Activated CD8-positive, alpha-beta memory T cell treated with anti-CD3 and anti-CD28 coated beads for 24 hours (primary cell): ENCODE results near the gene YOD1.
"Not testable (repeated sequence)": the region's sequence is repeated elsewhere in the genome, so short reads cannot be mapped to it uniquely, and the experiment has no call there.

Experiments used
- DNase-seq: peaks from one replicate; pipeline ENCODE4 v3.0.0-alpha.2; 2020

YOD1 gene

GRCh38 chr1:207048041-207048440 lies 3.0 kb downstream of the YOD1 start:
- DNase-seq: no peak

- no peak for DNase-seq
Measured at GRCh38 chr1:207047505-207047904, 3.5 kb downstream of the YOD1 start.

- DNase-seq: no peak
Measured at GRCh38 chr1:207045453-207045852, 5.6 kb downstream of the YOD1 start.

- not testable (repeated sequence) for DNase-seq
Measured at GRCh38 chr1:207041397-207041796, 9.6 kb downstream of the YOD1 start.

GRCh38 chr1:207040181-207040533 lies 10.9 kb downstream of the YOD1 start:
- DNase-seq: no peak

- no peak for DNase-seq
Measured at GRCh38 chr1:207039380-207040180, 11.4 kb downstream of the YOD1 start.

GRCh38 chr1:207036865-207037264 lies 14.1 kb downstream of the YOD1 start:
- DNase-seq: no peak

- DNase-seq: no peak
Measured at GRCh38 chr1:207035877-207036551, 15.0 kb downstream of the YOD1 start.

- DNase-seq: no peak
Measured at GRCh38 chr1:207034998-207035397, 16.0 kb downstream of the YOD1 start.

- no peak for DNase-seq
Measured at GRCh38 chr1:207034208-207034607, 16.8 kb downstream of the YOD1 start.

GRCh38 chr1:207033302-207033701 lies 17.7 kb downstream of the YOD1 start:
- DNase-seq: no peak

- DNase-seq: no peak
Measured at GRCh38 chr1:207032528-207033017, 18.4 kb downstream of the YOD1 start, which contains the start of gene C1orf116. Gene C1orf116 (minus strand): TSS chr1:207032756. CDS start chr1:207027598, 5,158 bp downstream.

GRCh38 chr1:207031632-207032264 lies 19.3 kb downstream of the YOD1 start:
- no peak for DNase-seq

- DNase-seq: no peak
Measured at GRCh38 chr1:207031016-207031415, 20.0 kb downstream of the YOD1 start.

- DNase-seq: no peak
Measured at GRCh38 chr1:207030522-207031009, 20.4 kb downstream of the YOD1 start.

GRCh38 chr1:207029701-207030521 lies 21.1 kb downstream of the YOD1 start:
- DNase-seq: no peak

- DNase-seq: no peak
Measured at GRCh38 chr1:207028884-207029650, 21.9 kb downstream of the YOD1 start.

GRCh38 chr1:207027921-207028320 lies 23.1 kb downstream of the YOD1 start:
- DNase-seq: no peak

- no peak for DNase-seq
Measured at GRCh38 chr1:207027206-207027777, 23.7 kb downstream of the YOD1 start.

GRCh38 chr1:207026104-207026534 lies 24.9 kb downstream of the YOD1 start:
- DNase-seq: no peak

GRCh38 chr1:207025146-207025880 lies 25.7 kb downstream of the YOD1 start:
- DNase-seq: no peak
